GM18861 (cell line): ENCODE data around the gene LMNA.

Experiments
- ATAC-seq: cut with Tn5 transposase; IDR thresholded peaks from one replicate; pipeline ENCODE4 v1.9.1; 2021; ENCODE audit not compliant: unreplicated experiment

The LMNA gene

DNA sequence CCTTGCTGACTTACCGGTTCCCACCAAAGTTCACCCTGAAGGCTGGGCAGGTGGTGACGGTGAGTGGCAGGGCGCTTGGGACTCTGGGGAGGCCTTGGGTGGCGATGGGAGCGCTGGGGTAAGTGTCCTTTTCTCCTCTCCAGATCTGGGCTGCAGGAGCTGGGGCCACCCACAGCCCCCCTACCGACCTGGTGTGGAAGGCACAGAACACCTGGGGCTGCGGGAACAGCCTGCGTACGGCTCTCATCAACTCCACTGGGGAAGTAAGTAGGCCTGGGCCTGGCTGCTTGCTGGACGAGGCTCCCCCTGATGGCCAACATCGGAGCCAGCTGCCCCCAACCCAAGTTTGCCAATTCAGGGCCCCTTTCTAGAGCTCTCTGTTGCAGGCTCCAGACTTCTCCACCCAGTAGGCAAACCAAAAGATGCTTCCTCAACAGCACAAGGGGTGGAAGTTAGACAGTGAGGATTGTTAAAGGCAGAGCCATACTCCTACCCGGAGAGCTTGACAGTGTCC, 22.5 kb downstream of the LMNA start:
- ATAC-seq, result no peak

DNA sequence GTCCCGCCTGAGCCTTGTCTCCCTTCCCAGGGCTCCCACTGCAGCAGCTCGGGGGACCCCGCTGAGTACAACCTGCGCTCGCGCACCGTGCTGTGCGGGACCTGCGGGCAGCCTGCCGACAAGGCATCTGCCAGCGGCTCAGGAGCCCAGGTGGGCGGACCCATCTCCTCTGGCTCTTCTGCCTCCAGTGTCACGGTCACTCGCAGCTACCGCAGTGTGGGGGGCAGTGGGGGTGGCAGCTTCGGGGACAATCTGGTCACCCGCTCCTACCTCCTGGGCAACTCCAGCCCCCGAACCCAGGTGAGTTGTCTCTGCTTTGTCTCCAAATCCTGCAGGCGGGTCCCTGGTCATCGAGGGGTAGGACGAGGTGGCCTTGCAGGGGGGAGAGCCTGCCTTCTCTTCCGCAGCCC, 24.0 kb downstream of the LMNA start:
- no peak for ATAC-seq

DNA sequence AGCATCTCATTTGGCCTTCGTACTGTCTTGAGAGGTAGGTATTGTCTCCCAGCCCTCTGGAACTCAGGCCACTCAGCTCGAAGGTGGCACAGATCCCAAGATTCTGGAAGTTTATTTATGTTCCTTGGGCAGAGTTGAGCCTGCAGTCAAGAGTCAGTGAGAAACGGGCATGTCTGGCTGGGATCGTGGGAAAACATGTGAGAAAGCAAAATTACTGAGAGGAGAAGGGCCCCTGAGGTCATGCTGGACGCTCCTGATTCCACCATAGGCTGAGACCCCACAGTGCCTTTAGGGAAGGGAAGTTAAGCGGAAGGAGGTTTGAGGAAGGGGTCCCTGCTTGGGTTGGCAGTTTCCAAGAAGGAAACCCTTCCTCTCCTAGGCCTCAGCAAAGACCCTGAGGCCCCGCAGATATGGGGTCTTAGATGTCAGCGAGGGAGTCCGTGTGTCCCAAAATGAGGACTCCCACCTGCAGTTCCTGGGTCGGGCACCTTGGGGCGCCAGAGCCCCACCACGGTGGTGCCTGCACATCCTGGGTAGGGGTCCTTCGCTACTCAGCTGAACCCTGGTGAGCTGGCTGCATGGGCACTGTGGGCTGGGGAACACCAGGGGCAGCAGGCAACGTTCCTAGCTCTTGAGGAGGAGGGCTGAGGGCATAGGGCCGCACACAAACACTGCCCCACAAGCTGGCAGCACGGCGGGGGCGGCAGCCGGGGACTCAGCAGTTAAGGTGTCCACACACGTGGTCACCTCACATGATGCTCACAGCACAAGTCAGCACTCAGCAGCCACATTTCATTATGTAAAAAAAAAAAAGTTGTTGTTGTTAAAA, 26.6 kb downstream of the LMNA start:
- no peak for ATAC-seq

DNA sequence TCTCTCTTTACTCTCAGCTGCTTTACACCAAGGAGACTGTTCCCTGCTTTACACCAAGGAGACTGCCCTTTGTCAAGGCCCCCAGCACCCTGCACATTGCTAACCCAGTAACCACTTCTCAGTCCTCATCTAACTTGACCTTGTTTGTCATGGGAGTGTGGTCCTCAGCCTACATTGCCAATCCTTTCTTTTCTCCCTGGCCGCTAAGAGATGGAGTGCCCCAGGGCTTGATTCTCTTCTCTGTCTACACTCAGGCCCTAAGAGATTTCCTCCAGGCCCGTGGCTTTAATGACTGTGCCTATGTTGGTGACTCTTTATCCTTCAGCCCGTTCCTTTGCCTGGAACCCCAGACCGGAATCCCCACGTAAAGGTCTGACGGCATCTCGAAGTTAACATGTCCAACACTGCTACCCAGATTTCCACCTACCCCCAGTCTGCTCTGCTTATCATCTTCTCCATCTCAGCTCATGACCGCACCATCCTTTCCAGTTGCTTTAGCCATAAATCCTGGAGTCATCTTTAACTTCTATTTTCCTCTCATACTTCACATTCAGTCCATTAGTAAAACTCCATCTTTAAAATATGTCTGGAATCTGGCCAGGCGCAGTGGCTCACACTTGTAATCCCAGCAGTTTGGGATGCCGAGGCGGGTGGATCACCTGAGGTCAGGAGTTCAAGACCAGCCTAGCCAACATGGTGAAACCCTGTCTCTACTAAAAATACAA, 29.4 kb downstream of the LMNA start:
- no peak for ATAC-seq

DNA sequence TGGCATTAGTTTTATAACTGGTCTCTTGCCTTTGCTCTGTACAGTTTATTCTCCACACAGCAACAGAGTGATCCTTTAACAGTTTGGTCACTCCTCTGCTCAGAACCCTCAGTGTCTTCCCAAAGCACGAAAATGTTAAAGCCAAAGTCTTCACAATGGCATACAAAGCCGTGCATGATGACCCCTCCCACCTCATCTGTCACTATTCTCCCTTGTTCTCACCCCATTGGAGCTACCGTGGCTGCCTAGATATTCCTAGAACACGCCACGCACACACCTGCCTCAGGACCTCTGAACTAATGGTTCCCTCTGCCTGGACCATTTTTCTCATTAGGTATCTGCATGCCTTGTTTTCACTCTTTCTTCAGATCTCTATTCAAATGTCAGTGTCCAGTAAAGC, 30.2 kb downstream of the LMNA start:
- no peak for ATAC-seq

DNA sequence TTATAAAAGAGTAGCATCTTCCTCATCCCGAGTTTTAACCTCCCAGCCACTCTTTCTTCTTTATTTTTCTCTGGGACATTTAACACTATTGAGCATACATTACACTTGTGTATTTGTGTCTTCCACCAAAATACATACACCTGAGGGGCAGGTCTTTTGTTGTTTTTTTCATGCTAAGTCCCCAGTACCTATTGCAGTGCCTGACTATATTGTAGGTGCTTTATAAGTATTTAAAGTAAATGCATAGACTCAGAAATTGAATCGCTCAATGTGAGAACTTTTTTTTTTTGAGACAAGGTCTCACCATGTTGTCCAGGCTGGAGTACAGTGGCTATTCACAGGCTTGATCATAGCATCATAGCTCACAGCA, 31.1 kb downstream of the LMNA start:
- no peak for ATAC-seq

DNA sequence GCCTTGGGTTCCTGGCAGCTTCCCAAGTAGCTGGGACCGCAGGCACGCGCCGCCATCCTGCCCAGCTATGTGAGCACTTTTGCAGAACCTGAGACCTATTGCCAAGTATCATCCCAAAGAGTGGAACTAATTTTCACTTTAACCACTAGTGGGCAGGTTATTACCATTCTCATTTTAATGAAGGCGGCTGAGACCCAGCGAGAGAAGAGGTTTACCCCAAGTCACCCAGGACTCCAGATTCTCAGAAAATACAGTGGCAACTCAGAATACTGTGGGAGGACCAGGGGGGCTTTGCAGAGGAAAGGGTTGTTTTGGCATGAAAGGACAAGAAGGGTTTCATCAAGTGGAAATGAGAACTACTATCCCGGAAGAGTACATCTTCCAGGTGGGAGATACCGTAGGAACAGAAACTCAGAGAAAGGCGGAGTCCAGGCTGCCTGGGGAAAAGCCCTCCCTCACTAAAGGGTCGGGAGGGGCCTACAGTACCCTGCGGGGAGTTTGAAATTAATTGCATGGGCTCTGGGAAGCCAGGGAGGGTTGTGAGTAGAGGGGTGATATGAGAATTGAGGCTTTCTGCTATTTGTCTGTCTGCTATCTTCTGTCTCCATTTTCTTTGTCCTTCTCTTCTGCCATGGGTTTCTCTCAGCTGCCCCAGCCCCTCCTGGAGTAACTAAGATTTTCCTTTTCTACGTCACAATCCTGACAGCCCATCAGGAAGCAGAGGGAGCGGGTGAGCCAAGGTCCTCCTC, 31.7 kb downstream of the LMNA start:
- no peak for ATAC-seq

DNA sequence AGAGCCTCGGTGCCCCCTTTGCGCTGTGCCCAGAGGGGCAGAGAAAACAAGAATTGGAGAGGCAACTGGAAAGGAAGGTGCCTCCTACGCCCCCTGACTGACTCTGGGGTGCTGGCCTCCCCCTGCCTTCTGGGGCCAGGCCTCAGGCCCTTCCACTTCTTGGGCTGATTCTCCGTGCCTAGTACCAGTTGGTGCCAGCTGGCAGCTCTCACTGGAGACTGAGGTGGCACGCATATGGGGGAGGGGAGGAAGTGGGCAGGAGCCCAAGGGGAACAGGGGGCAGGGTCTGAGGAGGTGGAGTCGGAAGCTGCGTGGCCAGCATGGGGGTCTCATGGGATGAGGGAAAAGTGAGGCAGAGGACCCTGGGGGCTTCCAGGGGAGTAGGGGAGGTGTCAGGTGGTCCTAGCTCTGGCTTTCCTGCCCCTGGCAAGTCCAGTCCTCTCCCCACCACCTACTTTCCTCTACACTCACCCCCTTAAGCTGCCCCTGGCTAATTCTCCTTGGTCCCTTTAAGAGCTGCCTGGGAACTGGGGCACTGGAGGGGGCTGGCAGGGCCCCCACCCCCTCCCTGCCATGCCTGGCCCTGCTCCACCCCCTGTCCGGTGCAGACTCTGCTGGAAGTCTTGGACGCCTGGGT, 32.4 kb downstream of the LMNA start:
- ATAC-seq, result no peak

DNA sequence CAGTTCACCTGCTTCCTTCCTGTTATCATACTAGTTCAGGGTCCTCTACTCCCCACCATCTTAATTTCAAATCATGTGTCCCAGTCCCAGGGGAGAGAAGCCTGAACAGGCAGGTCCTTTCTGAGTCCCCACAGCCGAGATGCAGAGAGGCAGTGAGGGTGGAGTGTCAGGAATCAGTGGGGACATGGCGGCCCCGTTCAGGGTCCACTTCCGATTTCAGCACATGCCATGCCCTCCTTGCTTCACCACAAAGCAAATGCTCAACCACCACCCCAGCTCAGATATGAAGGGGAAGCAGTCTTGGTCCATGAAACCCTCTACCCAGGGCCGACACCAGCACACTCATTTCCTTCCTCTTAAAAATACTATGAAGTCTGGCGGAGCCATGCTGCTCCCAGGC, 33.7 kb downstream of the LMNA start:
- no peak for ATAC-seq

DNA sequence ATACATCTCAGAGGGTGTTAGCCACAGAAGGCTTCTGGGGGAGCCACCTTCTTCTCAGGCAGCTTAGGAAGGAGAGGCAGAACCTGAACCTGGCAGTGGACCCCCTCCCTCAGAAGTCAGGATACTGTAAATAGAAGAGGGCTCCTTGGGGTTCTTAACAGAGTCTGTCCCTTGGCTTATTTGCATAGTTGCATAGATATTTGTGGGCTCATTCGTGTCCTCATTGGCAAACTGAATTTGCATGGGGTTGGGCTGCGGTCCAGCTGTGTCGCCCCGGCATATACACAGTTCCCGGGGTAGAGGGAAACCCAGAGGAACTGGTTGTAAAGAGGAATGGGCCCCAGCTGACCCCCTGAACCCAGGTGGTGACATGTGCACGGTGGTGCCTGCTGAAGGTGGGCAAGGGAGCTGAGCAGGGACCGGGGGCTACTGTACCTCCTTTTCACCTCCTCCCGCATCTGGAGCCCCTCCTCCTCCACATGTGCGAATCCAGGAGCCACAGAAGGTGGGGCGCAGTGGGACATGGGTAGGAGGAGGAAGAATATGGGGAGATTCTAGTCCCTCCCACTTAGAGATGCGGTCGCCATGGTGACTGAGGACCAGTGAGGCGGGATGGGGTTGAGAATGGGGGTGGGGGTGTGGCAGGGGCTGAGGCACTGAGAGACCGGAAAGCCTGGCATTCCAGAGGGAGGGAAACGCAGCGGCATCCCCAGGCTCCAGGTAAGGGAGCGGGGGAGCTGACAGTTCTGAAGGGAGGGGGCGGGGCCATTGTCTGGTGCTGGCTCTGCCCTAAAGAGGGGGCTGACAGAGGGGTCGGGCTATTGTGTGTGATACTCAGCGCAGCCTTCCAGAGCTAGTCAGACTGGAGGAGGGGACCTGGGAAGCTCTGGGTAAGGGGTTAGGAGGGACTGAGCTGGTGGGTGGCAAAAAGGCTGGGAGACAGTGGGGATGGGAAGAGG, 35.1 kb downstream of the LMNA start:
- ATAC-seq, result peak; percentile 36

DNA sequence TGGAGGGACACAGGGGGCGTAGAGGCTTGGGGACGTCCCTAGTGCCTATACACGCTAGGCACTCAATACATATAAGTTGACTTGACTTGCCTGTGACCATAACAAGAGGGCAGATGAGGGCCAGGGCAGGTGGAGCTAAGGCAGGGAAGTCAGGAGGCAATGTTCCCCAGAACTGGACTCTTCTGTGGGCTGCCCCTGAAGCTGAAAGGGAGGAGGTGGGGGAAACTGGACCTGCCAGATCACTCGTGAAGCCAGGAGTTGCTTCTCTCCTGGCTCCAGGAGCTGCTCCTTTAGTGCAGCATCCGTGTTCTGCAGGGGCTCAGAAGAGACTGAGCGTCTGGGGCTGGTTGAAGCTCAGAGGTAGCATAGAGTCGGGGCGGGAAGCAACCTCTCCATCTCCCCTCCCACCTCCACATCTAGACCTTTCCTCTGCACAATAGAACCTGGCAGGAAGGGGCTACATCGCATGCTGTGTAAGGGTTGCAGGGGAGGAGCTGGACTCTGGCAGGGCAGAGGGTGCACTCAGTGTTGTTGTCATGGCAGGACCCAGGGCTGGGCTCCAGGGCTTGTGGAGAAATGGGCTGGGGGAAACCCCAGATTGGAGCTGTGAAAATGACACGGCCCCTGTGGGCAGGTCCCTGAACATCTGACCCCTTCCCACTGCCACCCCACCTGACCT, 36.0 kb downstream of the LMNA start:
- ATAC-seq, result no peak

DNA sequence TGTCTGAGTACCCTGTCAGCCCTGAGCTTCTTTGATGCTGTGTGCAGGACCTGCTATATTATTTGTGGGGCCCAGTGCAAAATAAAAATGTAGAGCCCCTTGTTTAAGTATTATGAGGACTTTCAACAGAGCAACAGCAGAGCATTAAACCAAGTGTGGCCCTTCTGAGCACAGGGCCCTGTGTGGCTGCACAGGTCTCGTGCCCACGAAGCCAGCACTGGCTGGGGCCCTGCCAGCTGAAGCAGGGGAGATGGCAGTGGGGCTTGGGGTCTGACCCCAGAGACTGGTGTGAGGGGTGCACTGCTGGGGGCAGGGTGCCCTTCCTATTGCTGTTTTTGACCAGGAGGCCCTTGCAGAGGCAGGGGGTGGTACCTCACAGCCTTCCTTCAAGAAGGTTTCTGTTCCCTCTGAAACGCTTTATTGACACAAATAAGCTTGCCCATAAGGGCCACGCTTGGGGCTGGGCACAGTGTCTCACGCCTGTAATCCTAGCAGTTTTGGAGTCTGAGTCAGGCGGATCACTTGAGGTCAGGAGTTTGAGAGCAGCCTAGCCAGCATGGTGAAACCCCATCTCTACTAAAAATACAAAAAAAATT, 36.7 kb downstream of the LMNA start:
- ATAC-seq, result no peak

DNA sequence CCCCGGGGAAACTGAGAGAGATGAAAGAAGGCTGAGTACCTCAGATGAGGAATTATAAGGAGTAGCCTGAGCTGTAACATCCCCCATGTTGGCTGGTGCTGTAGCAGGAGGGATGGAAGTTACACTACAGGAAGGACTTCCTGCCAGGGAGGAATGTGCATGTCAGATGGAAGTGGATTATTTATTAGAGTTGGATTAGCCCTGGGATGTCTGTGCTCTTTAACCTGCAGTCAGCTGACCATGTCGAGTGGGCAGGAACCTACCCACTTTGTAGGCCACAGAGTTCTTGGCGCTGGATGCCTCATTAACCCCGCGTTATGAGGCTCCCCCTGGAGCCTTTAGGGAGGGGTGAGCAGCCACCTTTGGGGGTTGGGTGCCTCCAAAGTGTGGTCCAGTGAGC, 38.1 kb downstream of the LMNA start:
- ATAC-seq, result no peak

DNA sequence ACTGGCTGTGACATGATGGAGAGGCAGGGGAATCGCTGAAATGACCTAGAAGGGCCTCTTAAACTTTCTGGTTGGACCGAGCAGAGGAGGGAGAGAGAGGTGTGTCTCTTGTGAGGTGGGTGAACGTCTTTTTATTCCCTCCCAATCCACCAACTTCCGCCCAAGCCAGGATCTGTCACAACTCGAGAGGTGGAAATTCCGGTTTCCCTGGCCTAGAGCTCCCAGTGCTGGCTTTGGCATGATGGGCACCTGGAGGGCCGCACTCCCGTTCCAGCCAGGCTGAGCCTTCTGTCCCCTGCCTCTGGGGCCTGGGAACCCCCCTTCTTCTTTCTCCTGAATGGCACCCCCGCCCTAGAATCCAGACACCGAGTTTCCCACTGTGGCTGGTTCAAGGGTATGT, 38.9 kb downstream of the LMNA start, which contains the start of gene SEMA4A:
Gene SEMA4A, plus strand, starts transcription at position 224 of the 400 bp plus-strand sequence. CDS start 994 bp downstream, outside the sequence.
- ATAC-seq, result no peak

DNA sequence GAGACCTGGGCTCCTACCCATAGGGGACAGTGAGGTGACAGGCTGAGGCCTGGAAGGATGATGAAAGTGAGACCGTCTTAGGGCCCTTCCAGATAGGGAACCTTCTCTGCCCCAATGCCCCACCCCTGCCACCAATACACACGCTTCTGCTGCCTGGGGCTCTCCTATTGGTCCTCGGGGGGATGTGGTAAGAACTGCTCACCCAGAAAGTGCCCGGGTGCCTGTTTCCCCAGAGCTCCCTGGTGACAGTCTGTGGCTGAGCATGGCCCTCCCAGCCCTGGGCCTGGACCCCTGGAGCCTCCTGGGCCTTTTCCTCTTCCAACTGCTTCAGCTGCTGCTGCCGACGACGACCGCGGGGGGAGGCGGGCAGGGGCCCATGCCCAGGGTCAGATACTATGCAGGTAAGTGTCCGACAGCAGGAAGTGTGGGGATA, 39.8 kb downstream of the LMNA start:
- ATAC-seq, result peak; percentile 42

DNA sequence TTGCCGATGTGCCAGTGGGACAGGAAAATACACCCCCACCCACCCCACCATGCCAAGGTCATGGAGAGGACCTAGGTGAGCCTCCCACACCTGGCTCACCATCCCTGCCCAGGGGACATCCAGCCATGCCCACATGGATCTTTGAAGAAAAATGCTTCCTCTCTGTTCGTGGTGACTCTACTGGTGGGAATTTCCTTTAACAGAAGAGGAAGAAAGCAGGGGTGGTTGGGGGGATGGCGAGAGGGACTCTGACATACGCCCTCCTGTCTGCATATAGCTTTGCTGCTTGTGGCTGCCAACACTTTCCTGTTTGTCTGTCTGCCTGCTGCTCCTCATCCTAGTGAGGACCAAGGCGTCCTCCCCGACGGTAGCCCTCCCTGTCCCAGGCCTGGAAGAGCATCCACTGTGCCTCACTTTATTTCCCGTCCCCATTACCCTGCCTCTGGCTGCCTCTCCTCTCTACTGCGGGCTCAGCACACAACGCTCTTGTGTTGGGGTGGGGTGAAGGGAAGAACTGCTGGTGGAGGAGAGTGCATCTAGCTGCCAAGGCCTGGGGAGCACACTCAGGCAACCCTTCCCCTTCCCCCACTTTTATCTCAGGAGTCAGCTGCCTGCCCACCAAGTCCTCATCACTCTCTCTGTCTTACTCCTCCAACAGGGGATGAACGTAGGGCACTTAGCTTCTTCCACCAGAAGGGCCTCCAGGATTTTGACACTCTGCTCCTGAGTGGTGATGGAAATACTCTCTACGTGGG, 41.4 kb downstream of the LMNA start:
- ATAC-seq, result no peak

DNA sequence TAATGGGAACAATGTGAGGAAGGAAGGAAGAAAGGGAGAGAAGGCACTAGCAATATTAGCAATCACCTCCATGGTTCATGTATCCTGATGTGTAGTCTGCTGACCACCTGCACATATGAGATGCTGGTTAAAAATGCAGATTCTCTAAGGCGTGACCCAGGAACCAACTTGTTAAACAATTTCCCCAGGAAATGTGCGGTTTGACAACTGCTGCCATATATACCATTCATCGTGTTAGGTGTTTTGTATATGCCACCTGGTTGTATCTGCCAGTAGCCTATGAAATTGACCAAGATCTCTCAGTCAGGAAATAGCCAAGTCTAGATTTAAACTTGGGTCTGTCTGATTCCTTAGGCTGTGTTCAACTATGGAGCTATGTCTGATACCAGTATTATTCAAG, 43.0 kb downstream of the LMNA start:
- peak; percentile 32 for ATAC-seq

DNA sequence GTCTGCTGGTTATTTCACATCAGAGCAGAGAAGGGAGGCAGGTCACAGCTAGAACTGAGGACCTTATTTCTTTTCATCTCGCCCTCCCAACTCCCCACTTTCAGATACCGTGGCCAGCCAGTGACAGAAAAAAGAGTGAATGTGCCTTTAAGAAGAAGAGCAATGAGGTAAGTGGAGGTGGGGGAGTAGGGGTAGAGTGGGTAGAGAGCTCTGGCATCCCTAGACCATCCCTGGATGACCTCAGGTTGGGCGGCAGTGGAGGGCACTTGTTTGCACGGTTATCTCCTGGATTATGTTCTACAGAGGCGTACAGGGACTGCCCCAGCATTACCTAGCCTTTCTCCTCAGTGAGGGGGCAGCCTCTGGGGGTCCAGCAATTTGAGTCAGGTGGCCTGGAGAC, 43.5 kb downstream of the LMNA start:
- ATAC-seq, result no peak
